GM19324 (cell line): Measurements from ENCODE around the gene MCM8.

Experiments used
- ATAC-seq: cut with Tn5 transposase; IDR thresholded peaks from one replicate; pipeline ENCODE4 v1.9.1; 2021; ENCODE audit warnings: mild to moderate bottlenecking, moderate library complexity; ENCODE audit not compliant: unreplicated experiment, low FRiP score

The MCM8 gene

DNA sequence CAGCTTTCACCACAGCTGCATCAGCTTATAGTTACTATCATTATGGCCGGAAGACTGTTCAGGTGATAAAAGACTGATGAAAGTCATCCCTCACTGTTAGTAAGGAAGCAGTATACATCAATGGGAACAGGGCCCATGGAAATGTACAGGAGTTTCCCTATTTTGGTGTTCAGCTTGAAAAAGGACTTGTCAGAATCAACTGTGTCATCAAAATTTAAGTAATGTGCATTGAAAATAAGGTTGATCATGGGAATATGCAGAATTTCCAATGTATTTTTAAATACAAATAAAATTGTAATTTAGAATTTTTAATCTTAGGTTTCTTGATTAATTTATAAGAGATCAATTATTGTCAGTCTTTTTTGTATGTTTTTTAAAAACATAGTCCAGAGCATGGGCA, 86.6 kb downstream of the MCM8 start:
- ATAC-seq, result no peak

DNA sequence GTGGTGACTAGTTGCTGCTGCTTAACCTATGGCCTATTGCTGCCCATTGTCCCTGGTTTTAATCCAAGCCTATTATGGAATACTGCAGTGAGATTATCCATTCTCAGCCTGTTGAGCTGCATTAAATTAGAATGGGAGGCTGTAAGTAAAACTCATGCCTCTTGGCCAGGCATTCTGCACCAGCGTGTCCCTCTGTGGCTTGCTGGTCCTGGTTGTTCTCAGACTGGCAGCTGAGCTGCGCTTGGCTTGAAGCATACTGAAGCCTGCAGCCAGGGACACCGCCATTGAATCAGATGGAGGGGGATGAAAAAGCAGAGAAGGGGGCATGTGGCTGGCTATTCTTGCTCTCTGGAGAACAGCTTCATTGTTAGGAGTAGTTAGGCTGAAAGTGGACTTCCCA, 87.8 kb downstream of the MCM8 start:
- no peak for ATAC-seq

DNA sequence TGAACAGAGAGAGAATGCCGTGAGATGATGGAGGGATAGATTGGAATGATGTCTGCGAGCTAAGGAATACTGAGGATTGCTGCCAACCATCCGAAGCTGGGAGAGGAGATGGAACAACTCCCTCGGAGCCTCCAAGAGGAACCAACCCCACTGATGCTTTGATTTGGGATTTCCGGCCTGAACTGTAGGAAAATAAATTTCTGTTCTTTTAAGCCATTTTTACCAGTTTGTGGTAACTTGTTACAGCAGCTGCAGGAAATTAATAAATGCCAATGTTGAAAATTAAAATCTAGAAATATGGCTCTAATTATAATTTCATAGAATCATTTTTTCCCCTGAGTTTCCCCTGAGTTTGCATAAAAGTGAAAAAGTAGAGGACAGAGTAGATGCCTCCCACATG, 89.3 kb downstream of the MCM8 start:
- no peak for ATAC-seq

DNA sequence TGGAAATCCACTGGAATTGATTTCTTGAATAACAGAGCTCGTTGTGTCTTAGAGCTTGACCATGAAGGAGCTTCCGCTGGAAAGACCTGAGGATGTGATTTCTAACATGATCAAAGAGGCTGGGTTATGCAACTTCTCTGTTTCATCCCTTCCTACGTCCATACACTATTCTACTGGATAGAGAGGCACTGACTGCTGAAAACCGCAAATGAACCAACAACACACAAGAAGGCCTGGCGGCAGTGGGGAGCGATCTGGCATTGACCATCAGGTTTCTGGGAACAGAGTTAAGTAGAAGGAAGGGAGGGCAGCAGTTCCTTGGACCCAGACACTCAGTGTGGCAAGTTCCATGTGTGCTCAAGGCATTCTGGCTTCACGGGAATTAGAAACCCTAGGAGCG, 90.1 kb downstream of the MCM8 start:
- no peak for ATAC-seq

DNA sequence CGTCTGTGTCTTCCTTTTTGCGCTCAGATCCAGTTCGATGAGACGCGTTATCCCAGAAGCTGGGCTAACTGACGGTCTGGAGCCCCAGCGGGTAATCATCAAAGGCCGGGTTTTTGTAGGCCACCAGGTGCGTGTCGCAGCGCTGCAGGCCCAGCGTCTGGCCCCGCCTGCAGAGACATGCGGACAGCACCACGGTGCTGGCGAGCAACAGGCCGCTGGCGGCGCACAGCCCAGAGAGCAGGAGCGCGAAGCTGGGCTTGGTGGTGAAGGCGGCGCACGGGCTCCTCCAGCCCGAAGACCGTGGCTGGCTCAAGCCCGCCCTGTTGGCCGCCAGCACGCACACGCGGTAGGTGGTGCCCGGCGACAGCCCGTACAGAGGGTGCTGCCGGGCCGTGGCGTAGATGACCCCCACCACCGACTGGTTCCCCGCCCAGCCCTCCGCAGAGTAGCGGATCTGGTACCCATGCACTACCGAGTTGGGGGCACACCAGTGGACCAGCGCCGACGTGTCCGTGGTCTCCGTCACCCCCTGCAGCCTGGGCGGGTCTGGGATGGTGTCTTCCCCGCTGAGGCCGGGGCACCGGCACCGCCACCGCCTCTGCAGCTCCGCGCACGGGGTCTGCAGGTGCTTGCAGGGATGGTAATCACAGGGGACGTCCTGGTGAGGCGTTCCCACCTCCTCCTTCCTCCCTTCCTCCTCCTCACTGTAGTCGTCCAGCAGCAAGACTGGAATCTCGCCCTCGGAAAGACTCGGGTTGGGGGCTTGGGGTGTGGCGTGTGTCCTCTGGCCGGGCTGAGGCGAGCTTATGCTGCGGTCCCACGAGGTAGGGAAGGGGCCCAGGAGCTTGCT, 90.7 kb downstream of the MCM8 start:
- ATAC-seq, result no peak

DNA sequence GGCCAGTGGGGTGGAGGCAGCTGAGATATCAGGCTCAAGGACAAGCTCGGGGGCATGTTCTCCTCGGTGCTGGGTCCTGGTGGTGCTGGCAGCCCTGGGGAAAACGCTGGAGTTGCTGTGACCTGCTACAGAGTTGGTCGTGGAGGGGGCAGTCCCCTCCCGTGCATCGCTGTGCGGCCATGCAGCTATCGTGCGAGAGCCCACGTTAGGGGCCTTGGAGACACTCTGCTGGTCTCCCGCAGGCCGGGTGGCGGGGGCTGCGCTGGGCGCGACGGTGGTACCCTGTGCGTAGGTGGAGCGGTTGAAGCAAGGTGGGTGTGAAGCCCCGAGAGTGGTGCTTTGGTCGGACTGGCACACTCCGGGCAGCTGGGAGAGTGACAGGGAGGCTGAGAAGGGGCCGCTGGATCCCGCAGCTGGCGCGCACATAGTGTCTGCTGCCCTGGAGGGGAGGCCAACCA, 91.4 kb downstream of the MCM8 start:
- no peak for ATAC-seq

DNA sequence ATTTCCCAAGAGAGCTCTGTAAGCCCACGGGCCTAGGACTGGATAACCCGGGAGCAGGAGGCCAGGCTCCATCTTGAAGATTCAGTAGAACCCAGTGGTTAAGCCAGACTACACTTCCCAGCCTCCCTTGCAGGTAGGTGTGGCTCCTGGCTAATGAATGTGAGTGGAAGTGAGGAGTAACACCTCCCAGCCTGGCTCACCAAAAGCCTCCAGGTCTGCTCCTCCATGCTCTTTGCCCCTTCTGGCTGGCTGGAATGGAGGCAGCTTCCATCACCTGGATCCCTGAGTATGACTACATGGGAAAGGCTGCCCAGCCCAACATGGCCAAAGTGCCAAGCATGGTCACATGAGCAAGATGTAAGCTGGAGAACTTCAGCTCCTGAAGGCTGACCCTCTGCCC, 93.7 kb downstream of the MCM8 start:
- no peak for ATAC-seq

DNA sequence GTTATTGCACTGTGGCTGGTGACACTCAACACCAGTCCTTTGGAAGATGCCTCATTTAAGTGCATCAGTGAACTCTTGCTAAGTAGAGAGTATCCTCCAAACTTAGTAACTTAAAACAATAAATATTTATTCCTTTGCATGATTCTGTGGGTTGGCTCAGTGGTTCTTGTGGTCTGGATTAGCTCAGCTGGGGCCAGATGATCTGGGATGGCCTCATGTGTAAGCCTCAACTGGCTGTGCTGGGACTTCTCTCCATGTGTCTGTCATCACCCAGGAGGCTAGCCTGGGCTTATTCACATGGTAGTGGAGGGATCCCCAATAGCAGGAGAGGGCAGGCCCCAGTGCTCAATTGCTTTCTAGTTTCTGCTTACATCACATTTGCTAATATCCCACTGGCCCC, 95.1 kb downstream of the MCM8 start:
- ATAC-seq, result no peak

DNA sequence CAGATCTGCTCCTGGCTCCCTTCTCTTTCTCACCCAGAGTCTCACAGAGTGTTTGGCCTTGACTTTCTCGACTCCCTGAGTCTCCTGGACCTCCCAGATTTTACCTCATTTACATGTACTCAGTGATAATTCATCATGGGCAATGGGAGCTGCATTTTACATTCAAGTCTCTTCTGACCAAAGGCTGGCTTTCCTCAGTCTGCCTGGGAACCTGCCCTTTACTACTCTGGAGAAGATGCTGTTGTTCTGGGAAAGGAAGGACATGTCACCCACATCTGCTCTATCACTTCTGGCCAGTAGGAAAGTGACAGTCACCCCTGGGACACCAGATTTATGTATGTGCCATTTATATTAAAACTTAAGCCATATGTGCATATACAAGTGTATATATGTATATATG, 96.0 kb downstream of the MCM8 start:
- ATAC-seq, result no peak

DNA sequence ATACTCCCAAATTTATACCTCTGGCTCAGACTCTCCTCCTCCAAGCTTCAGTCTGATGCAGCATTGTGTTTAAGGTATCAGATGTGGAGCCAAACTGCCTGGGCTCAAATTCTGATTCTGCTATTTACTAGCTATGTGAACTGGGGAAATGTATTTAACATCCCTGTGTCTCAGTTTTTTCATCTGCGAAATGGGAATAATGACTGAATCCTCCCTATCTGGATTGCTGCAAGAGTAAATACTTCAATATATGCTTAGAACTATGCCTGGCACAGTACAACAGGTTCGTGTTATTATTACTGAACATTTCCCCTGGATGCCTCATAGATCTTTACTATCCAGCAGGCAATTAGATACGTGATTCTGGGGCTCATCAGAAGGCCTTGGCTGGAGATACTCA, 97.9 kb downstream of the MCM8 start:
- no peak for ATAC-seq
